ENCODE data around the gene LHPP.

GRCh38 chr10:124476043-124476725 is 14.6 kb downstream of the LHPP start:
- TF ChIP-seq CTCF (IDR thresholded peaks at IDR 0.05; ENCODE audit: low read length) (no peak), EZH2 (IDR thresholded peaks at IDR 0.05; ENCODE audit: borderline replicate concordance, low read length) (no peak)
